Smooth muscle cell (in vitro differentiated cells): Measurements from ENCODE around the gene RPS6KB1. TPM values are rescaled to one million over a fixed set of nuclear protein-coding genes. Genes with fewer than 3 reads are reported as not detected.

Source experiments
- DNase-seq: peaks from one replicate; lab custom pipeline; 2025; ENCODE audit not compliant: unreplicated experiment; lab: John Stamatoyannopoulos, UW
- H2AFZ ChIP-seq: fragments of 200-600 bp; sonication (generic); 2 replicates; pipeline ENCODE4 v1.6.0; 2016; ENCODE audit warnings: antibody characterized with exemption, low read depth, mild to moderate bottlenecking
- H3F3A ChIP-seq: fragments of 200-600 bp; sonication (generic); 2 replicates; pipeline ENCODE4 v1.6.0; 2017; ENCODE audit warnings: antibody characterized with exemption, low read depth
- H3K27ac ChIP-seq: fragments of 200-600 bp; sonication (generic); 2 replicates; pipeline ENCODE4 v1.5.1; 2016; ENCODE audit warnings: low read depth, mild to moderate bottlenecking
- H3K27me3 ChIP-seq: fragments of 200-600 bp; sonication (generic); 2 replicates; pipeline ENCODE4 v1.6.1; 2016; ENCODE audit warnings: low read depth, mild to moderate bottlenecking
- H3K36me3 ChIP-seq: fragments of 200-600 bp; sonication (generic); 2 replicates; pipeline ENCODE4 v1.5.1; 2016; ENCODE audit warnings: low read depth
- H3K4me1 ChIP-seq: fragments of 200-600 bp; sonication (generic); 2 replicates; pipeline ENCODE4 v1.5.1; 2016; ENCODE audit warnings: low read depth
- H3K4me2 ChIP-seq: fragments of 200-600 bp; sonication (generic); 2 replicates; pipeline ENCODE4 v1.6.0; 2016; ENCODE audit warnings: mild to moderate bottlenecking
- H3K4me3 ChIP-seq: fragments of 200-600 bp; sonication (generic); 2 replicates; pipeline ENCODE4 v1.5.1; 2016; ENCODE audit warnings: mild to moderate bottlenecking
- H3K79me2 ChIP-seq: fragments of 200-600 bp; sonication (generic); 2 replicates; pipeline ENCODE4 v1.6.0; 2016; ENCODE audit warnings: low read depth, mild to moderate bottlenecking
- H3K9ac ChIP-seq: fragments of 200-600 bp; sonication (generic); 2 replicates; pipeline ENCODE4 v1.6.0; 2016; ENCODE audit warnings: low read depth
- H3K9me3 ChIP-seq: fragments of 200-600 bp; sonication (generic); replicated peaks from 2 replicates; pipeline ENCODE4 v1.5.1; 2016; ENCODE audit warnings: low read depth
- H4K20me1 ChIP-seq: fragments of 200-600 bp; sonication (generic); 2 replicates; pipeline ENCODE4 v1.6.0; 2016; ENCODE audit warnings: low read depth
- WGBS: methylation state at CpG from one replicate; pipeline ENCODE4 v1.1.7; 2016; ENCODE audit warnings: low lambda C conversion rate; 5-methylcytosine and 5-hydroxymethylcytosine counted together
- polyA plus RNA-seq: library from polyadenylated mRNA; unstranded; fragments of >200 nt; fragmentation: Nextera tagmentation; extraction: Ambion mirVana; gene quantifications from 2 replicates; pipeline ENCODE4 v1.2.1, GENCODE V29; 2016
- total RNA-seq: library from RNA; depleted of rRNA; stranded (reverse); fragments of >200 nt; gene quantifications from 2 replicates; pipeline ENCODE4 v1.2.3, GENCODE V29; 2014
- TF ChIP-seq, protein P1 (sequence below): fragments of 200-600 bp; sonication (generic); IDR thresholded peaks from 2 replicates; pipeline ENCODE4 v1.5.1; 2017; ENCODE audit warnings: borderline replicate concordance, mild to moderate bottlenecking, antibody characterized with exemption; ENCODE audit not compliant: insufficient read depth, poor library complexity, severe bottlenecking

RPS6KB1 gene
- total and polyA plus RNA-seq, 2 experiments from 2014 or later, result 19.0 to 20.8 TPM

DNA sequence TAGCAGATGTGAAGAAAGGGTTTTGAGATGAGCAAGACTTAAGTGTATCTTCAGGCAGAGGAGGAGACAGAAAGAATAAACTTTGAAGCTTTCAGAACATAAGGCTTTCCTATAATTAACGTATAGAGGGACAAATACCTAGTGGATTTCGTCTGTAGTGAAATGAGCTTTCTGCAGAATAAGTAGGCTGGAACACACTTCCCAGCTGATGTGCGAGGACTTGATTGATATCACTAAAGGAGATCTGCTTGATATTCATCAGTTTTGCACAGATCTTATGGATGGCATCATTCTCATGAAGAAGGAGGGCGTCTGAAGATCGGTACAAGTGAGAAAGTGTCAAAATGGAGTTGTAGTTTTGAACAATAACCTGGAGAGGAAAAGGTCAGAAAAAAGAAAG is 15.0 kb upstream of the RPS6KB1 start:
- Histone ChIP-seq H4K20me1 (no peaks in the 10 kb centered on the region), H3K27ac (no peak overlapping the region), H3F3A (no peaks in the 10 kb centered on the region), H3K79me2 (no peaks in the 10 kb centered on the region), H3K4me1 (no peaks in the 10 kb centered on the region), H3K9me3 (no peaks in the 10 kb centered on the region), H3K36me3 (no peaks in the 10 kb centered on the region), H2AFZ (no peak overlapping the region), H3K4me3 (no peak overlapping the region), H3K27me3 (no peaks in the 10 kb centered on the region), H3K4me2 (no peak overlapping the region), H3K9ac (no peak overlapping the region)
- DNase-seq, result no peak
- TF ChIP-seq, protein P1, sequence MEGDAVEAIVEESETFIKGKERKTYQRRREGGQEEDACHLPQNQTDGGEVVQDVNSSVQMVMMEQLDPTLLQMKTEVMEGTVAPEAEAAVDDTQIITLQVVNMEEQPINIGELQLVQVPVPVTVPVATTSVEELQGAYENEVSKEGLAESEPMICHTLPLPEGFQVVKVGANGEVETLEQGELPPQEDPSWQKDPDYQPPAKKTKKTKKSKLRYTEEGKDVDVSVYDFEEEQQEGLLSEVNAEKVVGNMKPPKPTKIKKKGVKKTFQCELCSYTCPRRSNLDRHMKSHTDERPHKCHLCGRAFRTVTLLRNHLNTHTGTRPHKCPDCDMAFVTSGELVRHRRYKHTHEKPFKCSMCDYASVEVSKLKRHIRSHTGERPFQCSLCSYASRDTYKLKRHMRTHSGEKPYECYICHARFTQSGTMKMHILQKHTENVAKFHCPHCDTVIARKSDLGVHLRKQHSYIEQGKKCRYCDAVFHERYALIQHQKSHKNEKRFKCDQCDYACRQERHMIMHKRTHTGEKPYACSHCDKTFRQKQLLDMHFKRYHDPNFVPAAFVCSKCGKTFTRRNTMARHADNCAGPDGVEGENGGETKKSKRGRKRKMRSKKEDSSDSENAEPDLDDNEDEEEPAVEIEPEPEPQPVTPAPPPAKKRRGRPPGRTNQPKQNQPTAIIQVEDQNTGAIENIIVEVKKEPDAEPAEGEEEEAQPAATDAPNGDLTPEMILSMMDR, result no peak
- WGBS, result 96% methylated on average over 5 of the region's 5 CpGs

DNA sequence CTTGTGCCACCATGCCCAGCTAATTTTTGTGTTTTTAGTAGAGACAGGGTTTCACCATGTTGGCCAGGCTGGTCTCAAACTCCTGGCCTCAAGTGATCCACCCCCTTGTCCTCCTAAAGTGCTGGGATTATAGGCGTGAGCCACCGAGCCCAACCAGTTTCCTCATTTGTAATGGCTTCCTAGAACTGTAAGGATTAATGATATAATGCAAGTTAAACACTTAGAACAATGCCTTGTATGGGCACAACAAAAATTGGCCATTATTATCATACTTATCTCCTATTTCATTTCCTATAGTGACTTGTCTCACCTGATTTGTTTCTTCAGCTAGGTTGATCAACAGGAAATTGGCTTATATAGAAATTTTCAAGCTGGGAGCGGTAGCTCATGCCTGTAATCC is 14.3 kb upstream of the RPS6KB1 start:
- Histone ChIP-seq H3K27me3 (no peaks in the 10 kb centered on the region), H3K9ac (no peak overlapping the region), H2AFZ (no peak overlapping the region), H3K9me3 (no peaks in the 10 kb centered on the region), H3F3A (no peaks in the 10 kb centered on the region), H3K36me3 (no peaks in the 10 kb centered on the region), H3K4me3 (no peak overlapping the region), H3K79me2 (no peaks in the 10 kb centered on the region), H3K4me1 (no peaks in the 10 kb centered on the region), H3K27ac (no peak overlapping the region), H3K4me2 (no peak overlapping the region), H4K20me1 (no peaks in the 10 kb centered on the region)
- 98% methylated on average over 3 of the region's 3 CpGs for WGBS
- no peak for DNase-seq
- TF ChIP-seq, protein P1, result no peak

DNA sequence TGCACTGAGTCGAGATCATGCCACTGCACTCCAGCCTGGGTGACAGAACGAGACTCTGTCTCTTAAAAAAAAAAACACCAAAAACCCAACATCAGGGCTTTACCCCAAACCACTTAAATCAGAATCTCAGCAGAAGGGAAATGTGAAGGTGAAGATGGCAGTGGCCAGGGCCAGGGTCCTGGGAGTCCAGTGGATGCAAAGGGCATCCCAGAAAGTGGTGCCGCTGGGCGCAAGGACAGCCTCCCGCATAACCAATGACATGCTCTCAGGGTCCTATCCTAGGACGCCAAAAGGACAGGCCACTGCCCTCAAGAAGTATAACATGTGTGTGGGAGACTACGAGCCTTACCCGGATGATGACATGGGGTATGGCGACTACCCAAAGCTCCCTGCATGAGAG is 8.1 kb upstream of the RPS6KB1 start:
- no peak for DNase-seq
- no peaks in the 10 kb centered on the region for H4K20me1 ChIP-seq
- H3K27ac ChIP-seq, result no peak overlapping the region
- 98% methylated on average over 9 of the region's 9 CpGs for WGBS
- no peaks in the 10 kb centered on the region for H3K36me3 ChIP-seq
- TF ChIP-seq, protein P1, result no peak
- no peak overlapping the region for H3K9ac ChIP-seq
- no peaks in the 10 kb centered on the region for H3K79me2 ChIP-seq
- H3K4me2 ChIP-seq, result no peak overlapping the region
- H3K4me3 ChIP-seq, result no peak overlapping the region
- H3F3A ChIP-seq, result no peaks in the 10 kb centered on the region
- no peaks in the 10 kb centered on the region for H3K9me3 ChIP-seq
- no peaks in the 10 kb centered on the region for H3K4me1 ChIP-seq
- no peak overlapping the region for H2AFZ ChIP-seq
- H3K27me3 ChIP-seq, result no peaks in the 10 kb centered on the region

DNA sequence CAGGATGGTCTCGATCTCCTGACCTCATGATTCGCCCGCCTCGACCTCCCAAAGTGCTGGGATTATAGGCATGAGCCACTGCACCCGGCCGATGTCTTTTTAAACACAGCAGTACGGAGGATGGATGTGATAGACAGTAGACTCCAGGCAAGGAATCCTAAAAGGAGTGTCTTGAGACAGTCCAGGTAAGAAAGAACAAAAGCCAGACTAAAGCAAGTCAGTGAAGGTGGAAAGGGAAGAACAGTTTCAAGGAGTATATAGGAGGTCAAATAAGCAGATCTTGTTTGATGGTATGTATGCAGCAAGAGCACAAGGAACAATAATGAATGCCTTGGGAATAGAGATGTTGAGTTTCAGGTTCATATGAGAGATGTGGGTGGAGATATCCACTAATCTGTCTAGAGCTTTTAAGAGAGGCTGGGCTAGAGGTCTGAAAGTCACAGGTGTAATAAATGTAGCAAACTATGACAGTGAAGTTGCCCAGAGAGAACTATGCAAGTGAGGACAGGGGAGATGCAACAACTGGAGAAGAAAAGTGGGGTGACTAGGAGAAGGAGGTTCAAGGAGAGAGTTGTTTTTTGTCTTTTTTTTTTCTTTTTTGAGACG is 4.7 kb upstream of the RPS6KB1 start:
- no peaks in the 10 kb centered on the region for H3K9me3 ChIP-seq
- DNase-seq, result no peak
- H3K4me2 ChIP-seq, result no peak overlapping the region
- H3K36me3 ChIP-seq, result no peaks in the 10 kb centered on the region
- TF ChIP-seq, protein P1, result no peak
- no peak overlapping the region for H2AFZ ChIP-seq
- H3K27ac ChIP-seq, result no peak overlapping the region
- 96% methylated on average over 8 of the region's 8 CpGs for WGBS
- H3K4me3 ChIP-seq, result no peak overlapping the region
- no peak overlapping the region for H3K9ac ChIP-seq
- no peaks in the 10 kb centered on the region for H3K27me3 ChIP-seq
- peaks cover 22% of the 10 kb centered on the region for H3K79me2 ChIP-seq
- H3F3A ChIP-seq, result no peaks in the 10 kb centered on the region
- H4K20me1 ChIP-seq, result no peaks in the 10 kb centered on the region
- H3K4me1 ChIP-seq, result peaks cover 6% of the 10 kb centered on the region
